ENCODE data around the gene PDCD4.

The PDCD4 gene

DNA sequence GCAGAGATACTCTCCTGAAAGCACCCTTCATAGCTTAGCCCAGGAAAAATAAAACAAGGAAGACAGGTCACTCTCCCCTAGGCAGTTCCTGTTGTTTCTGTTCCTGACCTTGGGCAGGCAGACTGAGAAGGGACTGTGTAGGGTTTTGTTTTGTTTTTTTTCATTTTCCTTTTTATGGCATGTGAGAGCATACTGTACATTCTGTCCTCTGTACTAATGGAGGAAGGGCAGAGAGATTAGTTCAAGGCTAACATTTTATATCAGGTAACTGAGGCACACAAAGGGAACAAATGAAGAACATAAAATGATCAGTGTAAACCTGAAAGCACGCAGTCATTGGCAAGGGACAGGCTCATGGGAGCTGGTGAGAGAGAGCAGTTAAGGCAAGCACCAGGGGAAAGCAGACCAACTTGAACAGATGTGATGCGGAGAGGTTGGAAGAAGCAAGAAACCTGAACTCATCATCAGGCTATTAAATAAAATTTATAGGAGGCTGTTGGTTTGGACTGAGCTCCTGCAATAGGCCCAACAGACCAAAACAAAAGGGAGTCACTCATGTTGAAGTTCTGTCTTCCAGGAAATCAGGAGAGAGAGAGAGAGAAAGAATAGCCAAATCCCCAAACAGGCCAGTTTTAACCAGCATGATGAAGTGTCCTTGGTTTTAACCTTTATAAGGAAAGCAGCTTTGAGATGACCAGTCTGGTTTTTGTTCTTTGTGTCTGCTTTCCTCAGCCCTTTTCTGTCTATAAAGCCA is 34.1 kb upstream of the PDCD4 start:
- peaks cover 0 to 30% (median 15%) of the 10 kb centered on the region in 4 donors for H3K4me1 ChIP-seq
- TF ChIP-seq, protein P1, sequence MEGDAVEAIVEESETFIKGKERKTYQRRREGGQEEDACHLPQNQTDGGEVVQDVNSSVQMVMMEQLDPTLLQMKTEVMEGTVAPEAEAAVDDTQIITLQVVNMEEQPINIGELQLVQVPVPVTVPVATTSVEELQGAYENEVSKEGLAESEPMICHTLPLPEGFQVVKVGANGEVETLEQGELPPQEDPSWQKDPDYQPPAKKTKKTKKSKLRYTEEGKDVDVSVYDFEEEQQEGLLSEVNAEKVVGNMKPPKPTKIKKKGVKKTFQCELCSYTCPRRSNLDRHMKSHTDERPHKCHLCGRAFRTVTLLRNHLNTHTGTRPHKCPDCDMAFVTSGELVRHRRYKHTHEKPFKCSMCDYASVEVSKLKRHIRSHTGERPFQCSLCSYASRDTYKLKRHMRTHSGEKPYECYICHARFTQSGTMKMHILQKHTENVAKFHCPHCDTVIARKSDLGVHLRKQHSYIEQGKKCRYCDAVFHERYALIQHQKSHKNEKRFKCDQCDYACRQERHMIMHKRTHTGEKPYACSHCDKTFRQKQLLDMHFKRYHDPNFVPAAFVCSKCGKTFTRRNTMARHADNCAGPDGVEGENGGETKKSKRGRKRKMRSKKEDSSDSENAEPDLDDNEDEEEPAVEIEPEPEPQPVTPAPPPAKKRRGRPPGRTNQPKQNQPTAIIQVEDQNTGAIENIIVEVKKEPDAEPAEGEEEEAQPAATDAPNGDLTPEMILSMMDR (IDR thresholded peaks at IDR 0.05) = no peak
- no peak for DNase-seq
- no peaks in the 10 kb centered on the region for H3K36me3 ChIP-seq
- H3K9me3 ChIP-seq = no peaks in the 10 kb centered on the region
- H3K4me3 ChIP-seq = no peak overlapping the region
- H3K27ac ChIP-seq = no peak overlapping the region
- intact Hi-C loops (cut with DNase I; ENCODE audit: low total_unique reads) = no loop called here
- H3K27me3 ChIP-seq = no peaks in the 10 kb centered on the region

DNA sequence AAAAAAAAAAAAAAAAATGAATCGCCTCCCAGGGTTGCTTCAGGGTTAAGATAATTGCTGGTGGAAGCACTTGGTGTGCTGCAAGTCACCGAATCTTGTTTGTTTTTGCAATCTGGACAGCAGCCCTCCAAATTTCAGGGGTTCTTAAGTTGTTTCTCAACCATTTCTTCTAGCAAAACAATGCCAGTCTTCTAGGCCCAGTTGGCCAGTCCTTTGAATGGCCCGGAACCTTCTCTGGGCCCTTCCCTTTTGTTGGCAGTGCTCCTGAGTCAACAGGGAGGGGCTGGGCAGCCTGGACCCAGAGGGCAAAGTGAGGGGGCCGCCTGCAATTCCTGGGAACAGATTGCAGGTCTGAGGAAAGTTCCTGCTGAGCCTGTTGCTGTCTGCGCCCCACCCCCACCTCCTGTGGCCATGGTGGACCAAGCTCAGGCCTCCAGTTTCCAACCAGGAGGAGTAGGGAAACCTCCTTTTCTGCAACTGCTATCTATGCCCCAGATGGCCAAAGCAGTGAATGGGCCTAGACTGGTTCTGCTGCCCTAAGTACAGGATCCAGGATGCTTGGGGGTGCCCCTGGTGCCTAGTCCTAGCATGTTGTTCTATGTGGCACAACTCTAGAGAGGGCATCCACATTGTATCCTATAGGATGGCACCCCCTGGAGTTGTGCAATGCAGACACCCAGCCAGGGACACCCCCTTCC is 31.4 kb upstream of the PDCD4 start:
- Histone ChIP-seq H3K27me3 (no peaks in the 10 kb centered on the region), H3K4me3 (no peak overlapping the region), H3K9me3 (no peaks in the 10 kb centered on the region), H3K4me1 (peaks cover 0 to 32% (median 13%) of the 10 kb centered on the region in 4 donors), H3K36me3 (no peaks in the 10 kb centered on the region), H3K27ac (no peak overlapping the region)
- intact Hi-C loops (cut with DNase I; ENCODE audit: low total_unique reads) = no loop called here
- DNase-seq = peak; percentile 50 to 78
- TF ChIP-seq, protein P1 (IDR thresholded peaks at IDR 0.05) = no peak

DNA sequence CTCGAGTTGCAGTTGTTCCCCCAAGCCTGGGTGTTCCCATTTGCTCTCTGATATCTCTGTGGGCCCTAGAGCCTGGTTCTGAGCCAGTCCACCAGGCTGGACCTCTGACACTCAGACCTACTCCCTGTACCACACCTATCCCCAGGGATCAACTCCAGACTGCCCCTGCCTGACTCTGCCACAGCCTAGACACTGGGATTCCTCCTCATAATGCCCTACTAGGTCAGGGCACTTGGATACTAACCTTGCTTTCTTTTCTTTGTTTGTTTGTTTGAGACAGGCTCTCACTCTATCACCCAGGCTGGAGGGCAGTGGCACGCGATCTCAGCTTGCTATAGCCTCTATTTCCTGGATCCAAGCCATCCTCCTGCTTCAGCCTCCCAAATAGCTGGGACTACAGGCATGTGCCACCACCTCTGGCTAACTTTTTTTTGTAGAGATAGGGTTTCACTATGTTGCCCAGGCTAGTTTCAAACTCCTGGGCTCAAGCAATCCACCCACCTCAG is 30.8 kb upstream of the PDCD4 start:
- no peak overlapping the region for H3K4me3 ChIP-seq
- intact Hi-C loops (cut with DNase I; ENCODE audit: low total_unique reads) = no loop called here
- no peak overlapping the region for H3K27ac ChIP-seq
- TF ChIP-seq, protein P1 (IDR thresholded peaks at IDR 0.05) = no peak
- DNase-seq = no peak
- H3K36me3 ChIP-seq = no peaks in the 10 kb centered on the region
- H3K27me3 ChIP-seq = no peaks in the 10 kb centered on the region
- no peaks in the 10 kb centered on the region for H3K9me3 ChIP-seq
- H3K4me1 ChIP-seq = peaks cover 0 to 38% (median 13%) of the 10 kb centered on the region in 4 donors

DNA sequence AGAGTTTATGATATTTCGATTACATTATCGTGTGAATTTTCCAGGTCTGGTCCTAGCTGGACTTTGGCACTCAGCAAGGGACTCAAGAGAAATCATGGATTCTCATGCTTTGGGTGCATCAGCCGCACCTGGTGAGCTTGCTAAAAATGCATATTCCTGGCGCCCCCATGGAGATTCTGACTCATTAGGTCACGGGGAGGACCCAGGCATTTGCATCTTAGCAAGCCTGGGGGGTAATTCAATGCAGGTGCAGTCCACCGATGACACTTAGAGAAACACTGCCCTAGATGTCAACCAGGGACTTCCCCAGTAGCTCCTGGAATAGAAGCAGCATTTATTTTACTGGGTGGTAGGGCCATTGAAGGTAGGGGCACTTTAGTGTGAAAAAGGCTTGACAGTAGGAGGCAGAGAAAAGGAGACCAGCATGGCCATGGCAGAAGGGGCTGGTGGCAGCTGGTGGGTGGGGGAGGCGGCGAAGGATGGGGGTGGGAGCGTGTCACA is 29.9 kb upstream of the PDCD4 start:
- TF ChIP-seq, protein P1 (IDR thresholded peaks at IDR 0.05) = no peak
- peaks cover 0 to 43% (median 12%) of the 10 kb centered on the region in 4 donors for H3K4me1 ChIP-seq
- no peaks in the 10 kb centered on the region for H3K36me3 ChIP-seq
- no peak overlapping the region for H3K27ac ChIP-seq
- DNase-seq = no peak
- no peaks in the 10 kb centered on the region for H3K9me3 ChIP-seq
- intact Hi-C loops (cut with DNase I; ENCODE audit: low total_unique reads) = no loop called here
- no peaks in the 10 kb centered on the region for H3K27me3 ChIP-seq
- no peak overlapping the region for H3K4me3 ChIP-seq

DNA sequence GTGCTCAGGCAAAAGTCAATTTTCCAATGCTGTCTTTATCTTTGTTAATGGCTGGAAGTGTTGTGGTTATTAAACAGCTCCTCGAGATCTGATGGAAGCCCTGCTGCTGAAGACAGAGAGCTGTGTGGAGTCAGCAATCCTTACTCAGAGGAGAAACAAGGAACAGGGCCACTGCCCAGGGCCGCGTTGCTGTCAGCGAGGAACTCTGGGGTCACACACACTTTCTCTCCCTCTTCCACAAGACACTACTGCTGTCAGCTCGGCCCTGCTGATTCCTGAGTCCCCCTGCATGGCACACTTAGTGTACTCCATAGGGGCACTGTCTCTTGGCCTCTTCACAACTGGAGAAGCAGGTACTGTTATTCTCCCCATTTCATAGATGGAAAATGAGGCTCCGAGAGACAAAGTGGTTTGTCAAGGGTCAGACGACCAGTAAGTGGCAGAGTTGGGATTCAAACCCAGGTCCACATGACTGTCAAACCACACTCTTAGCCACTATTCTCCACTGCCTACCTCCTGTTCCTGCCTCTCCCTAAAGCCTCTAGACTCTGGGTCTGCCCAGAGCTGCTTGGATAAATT is 29.3 kb upstream of the PDCD4 start:
- no peak for DNase-seq
- Histone ChIP-seq H3K9me3 (no peaks in the 10 kb centered on the region), H3K4me3 (no peak overlapping the region), H3K36me3 (no peaks in the 10 kb centered on the region), H3K27me3 (no peaks in the 10 kb centered on the region), H3K27ac (no peak overlapping the region), H3K4me1 (peaks cover 0 to 39% (median 9%) of the 10 kb centered on the region in 4 donors)
- intact Hi-C loops (cut with DNase I; ENCODE audit: low total_unique reads) = no loop called here
- TF ChIP-seq, protein P1 (IDR thresholded peaks at IDR 0.05) = no peak
